Measurements from ENCODE around the gene COMMD2.

DNA sequence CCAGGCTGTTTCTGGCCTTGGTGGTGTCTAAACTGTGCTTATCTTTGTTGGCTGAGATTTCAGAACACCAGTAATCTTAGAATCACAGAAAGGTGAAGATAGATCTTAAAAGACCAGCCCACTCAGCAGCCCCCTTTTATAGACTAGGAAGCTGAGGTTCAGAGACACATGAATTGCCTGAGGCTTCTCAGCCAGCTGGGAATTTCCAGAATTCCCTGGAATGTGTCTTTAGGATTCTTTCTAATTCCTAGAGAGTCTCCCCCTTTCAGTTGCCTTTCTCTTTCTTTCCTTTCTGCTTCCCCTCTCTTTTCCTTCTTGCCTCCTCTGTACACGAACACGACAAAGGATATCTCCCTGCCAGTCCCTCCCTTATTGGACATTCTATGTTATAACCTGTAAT, 20.6 kb upstream of the COMMD2 start:
- TF ChIP-seq, protein P1, sequence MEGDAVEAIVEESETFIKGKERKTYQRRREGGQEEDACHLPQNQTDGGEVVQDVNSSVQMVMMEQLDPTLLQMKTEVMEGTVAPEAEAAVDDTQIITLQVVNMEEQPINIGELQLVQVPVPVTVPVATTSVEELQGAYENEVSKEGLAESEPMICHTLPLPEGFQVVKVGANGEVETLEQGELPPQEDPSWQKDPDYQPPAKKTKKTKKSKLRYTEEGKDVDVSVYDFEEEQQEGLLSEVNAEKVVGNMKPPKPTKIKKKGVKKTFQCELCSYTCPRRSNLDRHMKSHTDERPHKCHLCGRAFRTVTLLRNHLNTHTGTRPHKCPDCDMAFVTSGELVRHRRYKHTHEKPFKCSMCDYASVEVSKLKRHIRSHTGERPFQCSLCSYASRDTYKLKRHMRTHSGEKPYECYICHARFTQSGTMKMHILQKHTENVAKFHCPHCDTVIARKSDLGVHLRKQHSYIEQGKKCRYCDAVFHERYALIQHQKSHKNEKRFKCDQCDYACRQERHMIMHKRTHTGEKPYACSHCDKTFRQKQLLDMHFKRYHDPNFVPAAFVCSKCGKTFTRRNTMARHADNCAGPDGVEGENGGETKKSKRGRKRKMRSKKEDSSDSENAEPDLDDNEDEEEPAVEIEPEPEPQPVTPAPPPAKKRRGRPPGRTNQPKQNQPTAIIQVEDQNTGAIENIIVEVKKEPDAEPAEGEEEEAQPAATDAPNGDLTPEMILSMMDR (conservative IDR thresholded peaks at IDR 0.05; ENCODE audit: low read depth, low read length), result no peak
- TF ChIP-seq RAD21 (IDR thresholded peaks at IDR 0.05; ENCODE audit: low read length) (no peak), MXI1 (IDR thresholded peaks at IDR 0.05; ENCODE audit: borderline replicate concordance, low read depth, low read length) (no peak)

All from IMR-90 (cell line).